ENCODE data around the gene LRRC26. TPM values are rescaled to one million over a fixed set of nuclear protein-coding genes. Genes with fewer than 3 reads are reported as not detected.

Gene LRRC26
- total RNA-seq, 1 experiment from 2014 or later, result 2.1 TPM

GRCh38 chr9:137168904-137169856 is 671 bp downstream of the LRRC26 start (continued):
- TF ChIP-seq NR2C2 (CRISPR knock-in tag; IDR thresholded peaks at IDR 0.05) (0 out of 2 replicates have a peak, but pooled peaks have one; percentile 11), MYBL2 (CRISPR knock-in tag; IDR thresholded peaks at IDR 0.05) (0 out of 2 replicates have a peak, but pooled peaks have one; percentile 13), JUN (CRISPR knock-in tag; IDR thresholded peaks at IDR 0.05) (no peak), CTCF (IDR thresholded peaks at IDR 0.05) (no peak), USF1 (CRISPR knock-in tag; IDR thresholded peaks at IDR 0.05) (no peak), ETV6 (CRISPR knock-in tag; IDR thresholded peaks at IDR 0.05) (0 out of 2 replicates have a peak, but pooled peaks have one; percentile 55)

- TF ChIP-seq ZNF423 (CRISPR knock-in tag; IDR thresholded peaks at IDR 0.05) (0 out of 2 replicates have a peak, but pooled peaks have one; percentile 11), NFYB (CRISPR knock-in tag; conservative IDR thresholded peaks at IDR 0.05; ENCODE audit: low read depth) (no peak)
- Mint-ChIP-seq H3K4me3 (peak overlapping the region; percentile 52), H3K27me3 (ENCODE audit: low read depth) (peaks cover 67% of the 10 kb centered on the region), H3K36me3 (no peaks in the 10 kb centered on the region), H3K27ac (no peak overlapping the region), H3K4me1 (peaks cover 6% of the 10 kb centered on the region), H3K9me3 (no peaks in the 10 kb centered on the region)
- POLR2A ChIA-PET, result interaction anchor here (0.7 kb wide), 1 partner anchor 20 kb away, joined by 3 read pairs; no protein-coding TSS in a partner anchor
- ATAC-seq, result no peak
- no peak for DNase-seq (ENCODE audit: low spot score)
- CTCF ChIA-PET, result interaction anchor here (0.7 to 3.6 kb wide), 17 partner anchors 8 to 139 kb away, joined by 3 to 17 read pairs (median 6); partner anchors contain the start of genes GRIN1, MAN1B1, NELFB and RNF224
These were observed 1.3 kb downstream of the LRRC26 start for GRCh38 chr9:137168573-137168903.

- Mint-ChIP-seq H3K27ac (no peak overlapping the region), H3K4me3 (peak overlapping the region; percentile 49; the same call in 1 of the 2 replicates), H3K36me3 (no peaks in the 10 kb centered on the region), H3K27me3 (ENCODE audit: low read depth) (peaks cover 69% of the 10 kb centered on the region), H3K9me3 (no peaks in the 10 kb centered on the region), H3K4me1 (peaks cover 6% of the 10 kb centered on the region)
- DNase-seq (ENCODE audit: low spot score) (peak; percentile 64), ATAC-seq (peak; percentile 43)
- ChIA-PET CTCF (interaction anchor here (0.9 to 3.6 kb wide), 11 partner anchors 8 to 138 kb away, joined by 3 to 17 read pairs (median 7); partner anchors contain the start of genes GRIN1 and MAN1B1), POLR2A (no interaction called here)
- TF ChIP-seq KAT7 (CRISPR knock-in tag; IDR thresholded peaks at IDR 0.05; ENCODE audit: borderline replicate concordance) (no peak), ZMAT4 (CRISPR knock-in tag; IDR thresholded peaks at IDR 0.05) (no peak), RELA (CRISPR knock-in tag; IDR thresholded peaks at IDR 0.05; ENCODE audit: borderline replicate concordance) (no peak), FOXP1 (CRISPR knock-in tag; IDR thresholded peaks at IDR 0.05; ENCODE audit: borderline replicate concordance) (no peak), ZNF416 (CRISPR knock-in tag; IDR thresholded peaks at IDR 0.05) (no peak), PRDM15 (CRISPR knock-in tag; IDR thresholded peaks at IDR 0.05) (peak; percentile 90), ATF6 (CRISPR knock-in tag; IDR thresholded peaks at IDR 0.05) (no peak), GRHL2 (CRISPR knock-in tag; IDR thresholded peaks at IDR 0.05; ENCODE audit: insufficient replicate concordance, severe bottlenecking) (no peak), ZNF317 (CRISPR knock-in tag; IDR thresholded peaks at IDR 0.05; ENCODE audit: borderline replicate concordance, low read depth) (no peak), E2F5 (CRISPR knock-in tag; IDR thresholded peaks at IDR 0.05) (no peak), SP1 (CRISPR knock-in tag; conservative IDR thresholded peaks at IDR 0.05) (no peak), SMAD4 (CRISPR knock-in tag; IDR thresholded peaks at IDR 0.05) (no peak), NFE2L1 (CRISPR knock-in tag; IDR thresholded peaks at IDR 0.05) (no peak)
These were observed 1.9 kb downstream of the LRRC26 start for GRCh38 chr9:137167747-137168572.
